ACC112 (cell line): ENCODE results near the gene EGFLAM.
"Not testable (repeated sequence)": the region's sequence is repeated elsewhere in the genome, so short reads cannot be mapped to it uniquely, and the experiment has no call there.

Experiments
- H2AFZ ChIP-seq: fragments of 200-600 bp; sonication (generic); one replicate; pipeline ENCODE4 v1.6.0; 2017; ENCODE audit warnings: antibody characterized with exemption, low read length; ENCODE audit not compliant: unreplicated experiment
- H3K27ac ChIP-seq: fragments of 200-600 bp; sonication (generic); 2 replicates; pipeline ENCODE4 v1.5.1; 2014; ENCODE audit warnings: low read depth, mild to moderate bottlenecking, antibody characterized with exemption, low read length, moderate library complexity
- H3K27me3 ChIP-seq: fragments of 200-600 bp; sonication (generic); 2 replicates; pipeline ENCODE4 v1.6.1; 2014; ENCODE audit warnings: mild to moderate bottlenecking, antibody characterized with exemption, low read length, moderate library complexity, mixed read lengths; ENCODE audit not compliant: insufficient read depth
- H3K36me3 ChIP-seq: fragments of 200-600 bp; sonication (generic); 2 replicates; pipeline ENCODE4 v1.6.1; 2016; ENCODE audit warnings: mild to moderate bottlenecking, antibody characterized with exemption, low read length, moderate library complexity, mixed read lengths; ENCODE audit not compliant: insufficient read depth
- H3K4me1 ChIP-seq: fragments of 200-600 bp; sonication (generic); one replicate; pipeline ENCODE4 v1.6.1; 2016; ENCODE audit warnings: low read length, mixed read lengths; ENCODE audit not compliant: insufficient read depth, unreplicated experiment, control insufficient read depth
- H3K4me3 ChIP-seq: fragments of 200-600 bp; sonication (generic); 2 replicates; pipeline ENCODE4 v1.5.1; 2014; ENCODE audit warnings: mild to moderate bottlenecking, low read depth, low read length
- H3K79me2 ChIP-seq: fragments of 200-600 bp; sonication (generic); one replicate; pipeline ENCODE4 v1.6.0; 2016; ENCODE audit warnings: low read length; ENCODE audit not compliant: control insufficient read depth, unreplicated experiment, insufficient read depth

EGFLAM gene

DNA sequence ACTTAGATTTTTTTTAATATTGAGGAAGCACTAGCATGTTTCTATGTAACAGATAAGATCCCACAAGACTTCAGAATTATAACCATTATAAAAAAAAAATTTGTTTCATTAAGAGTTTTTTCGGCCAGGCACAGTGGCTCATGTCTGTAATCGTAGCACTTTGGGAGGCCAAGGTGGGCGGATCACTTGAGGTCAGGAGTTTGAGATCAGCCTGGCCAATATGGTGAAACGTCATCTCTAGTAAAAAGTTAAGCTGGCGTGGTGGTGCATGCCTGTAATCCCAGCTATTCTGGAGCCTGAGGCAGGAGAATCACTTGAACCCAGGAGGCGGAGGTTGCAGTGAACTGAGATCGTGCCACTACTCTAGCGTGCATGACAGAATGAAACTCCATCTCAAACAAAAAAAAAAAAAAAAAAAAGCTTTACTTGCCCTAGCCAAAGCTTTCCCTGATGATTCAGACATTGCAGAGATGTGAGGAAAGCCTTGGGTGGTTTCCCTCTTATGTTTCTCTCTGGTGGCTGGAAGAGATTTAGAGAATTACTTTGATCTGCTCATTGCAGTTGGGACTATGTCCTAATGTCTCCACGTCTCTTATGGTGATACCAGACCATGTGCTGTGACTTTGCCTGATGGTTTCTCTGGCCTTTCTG is 65.4 kb downstream of the EGFLAM start:
- Histone ChIP-seq H3K79me2 (no peaks in the 10 kb centered on the region), H3K27me3 (peaks cover 18% of the 10 kb centered on the region; the same call in 1 of the 2 replicates), H3K4me1 (peaks cover 6% of the 10 kb centered on the region), H3K36me3 (no peaks in the 10 kb centered on the region), H3K4me3 (0 out of 2 replicates have a peak overlapping the region, but pooled peaks have one; percentile 32), H3K27ac (peak overlapping the region; percentile 16; the same call in 1 of the 2 replicates), H2AFZ (no peak overlapping the region)

DNA sequence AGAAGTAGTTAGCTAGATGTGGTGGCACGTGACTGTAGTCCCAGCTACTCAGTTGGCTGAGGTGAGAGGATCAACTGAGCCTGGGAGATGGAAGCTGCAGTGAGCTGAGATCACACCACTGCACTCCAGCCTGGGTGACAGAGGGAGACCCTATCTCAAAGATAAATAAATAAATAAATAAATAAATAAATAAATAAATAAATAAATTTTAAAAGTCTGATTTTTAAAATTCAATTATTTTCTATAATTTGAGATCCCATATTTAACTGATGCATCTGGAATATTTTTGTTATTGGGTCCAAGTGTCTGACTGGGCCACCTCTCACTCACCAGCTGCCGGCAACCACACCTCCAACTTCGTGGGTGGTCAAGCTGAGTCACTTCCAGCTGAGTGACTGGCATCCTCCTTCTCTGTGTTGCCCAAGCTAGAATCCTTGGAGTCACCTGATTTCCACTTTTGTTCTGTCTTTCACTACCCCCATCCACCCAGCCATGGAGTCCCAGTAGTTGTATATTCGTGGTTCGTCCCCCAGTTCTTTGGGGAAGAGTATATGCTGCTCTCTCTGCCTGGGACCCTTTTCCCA is 70.9 kb downstream of the EGFLAM start:
- no peaks in the 10 kb centered on the region for H3K27me3 ChIP-seq
- H3K4me3 ChIP-seq, result no peak overlapping the region
- H3K27ac ChIP-seq, result no peak overlapping the region
- H3K4me1 ChIP-seq, result peaks cover 20% of the 10 kb centered on the region
- H3K79me2 ChIP-seq, result no peaks in the 10 kb centered on the region
- H3K36me3 ChIP-seq, result no peaks in the 10 kb centered on the region
- no peak overlapping the region for H2AFZ ChIP-seq

DNA sequence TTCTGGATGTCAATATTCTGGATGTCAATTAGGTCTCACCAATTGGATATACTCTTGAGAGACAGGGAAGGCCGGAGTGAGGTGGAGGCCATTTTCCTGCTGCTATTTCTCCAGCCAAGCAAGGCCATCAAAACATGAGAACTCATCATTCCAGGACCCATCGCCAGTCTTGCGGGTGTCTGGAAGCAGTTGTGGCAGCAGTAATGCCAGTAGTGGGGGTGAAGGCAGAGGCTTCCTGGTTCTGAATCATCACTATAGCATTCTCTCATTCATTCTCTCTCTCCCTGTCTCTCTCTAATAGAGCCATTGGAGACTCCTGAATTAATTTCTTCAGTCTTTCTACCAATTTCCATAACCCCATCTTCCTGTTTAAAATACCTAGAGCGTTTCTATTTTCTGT is 71.8 kb downstream of the EGFLAM start:
- Histone ChIP-seq H2AFZ (no peak overlapping the region), H3K27me3 (no peaks in the 10 kb centered on the region), H3K79me2 (no peaks in the 10 kb centered on the region), H3K4me1 (peaks cover 16% of the 10 kb centered on the region), H3K4me3 (no peak overlapping the region), H3K36me3 (no peaks in the 10 kb centered on the region), H3K27ac (no peak overlapping the region)

DNA sequence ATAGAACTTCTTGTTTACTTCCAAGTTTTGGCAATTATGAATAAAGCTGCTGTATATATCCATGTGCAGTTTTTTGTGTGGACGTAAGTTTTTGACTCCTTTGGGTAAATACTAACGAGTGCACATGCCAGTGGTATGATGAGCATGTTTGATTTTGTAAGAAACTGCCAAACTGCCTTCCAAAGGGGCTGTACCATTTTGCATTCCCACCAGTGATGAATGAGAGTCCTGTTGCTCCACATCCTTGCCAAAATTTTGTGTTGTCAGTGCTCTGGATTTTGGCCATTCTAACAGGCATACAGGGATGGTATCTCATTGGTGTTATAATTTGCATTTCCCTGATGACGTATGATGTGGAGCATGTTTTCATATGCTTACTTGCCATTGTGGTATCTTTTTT is 73.5 kb downstream of the EGFLAM start:
- H3K36me3 ChIP-seq, result no peaks in the 10 kb centered on the region
- no peak overlapping the region for H3K27ac ChIP-seq
- H3K27me3 ChIP-seq, result no peaks in the 10 kb centered on the region
- H3K4me1 ChIP-seq, result peaks cover 16% of the 10 kb centered on the region
- no peaks in the 10 kb centered on the region for H3K79me2 ChIP-seq
- no peak overlapping the region for H2AFZ ChIP-seq
- no peak overlapping the region for H3K4me3 ChIP-seq

DNA sequence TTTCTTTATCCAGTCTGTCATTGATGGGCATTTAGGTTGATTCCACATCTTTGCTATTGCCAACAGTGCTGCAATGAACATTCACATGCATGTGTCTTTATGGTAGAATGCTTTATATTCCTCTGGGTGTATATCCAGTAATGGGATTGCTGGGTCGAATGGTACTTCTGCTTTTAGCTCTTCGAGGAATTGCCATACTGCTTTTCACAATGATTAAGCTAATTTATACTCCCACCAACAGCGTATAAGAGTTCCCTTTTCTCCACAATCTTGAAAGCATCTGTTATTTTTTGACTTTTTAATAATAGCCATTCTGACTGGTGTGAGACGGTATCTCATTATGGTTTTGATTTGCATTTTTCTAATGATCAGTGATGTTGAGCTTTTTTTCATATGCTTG is 74.8 kb downstream of the EGFLAM start:
- peaks cover 16% of the 10 kb centered on the region for H3K4me1 ChIP-seq
- not testable (repeated sequence) for H3K27ac ChIP-seq, H3K79me2 ChIP-seq, H2AFZ ChIP-seq, H3K27me3 ChIP-seq, H3K36me3 ChIP-seq, H3K4me3 ChIP-seq

DNA sequence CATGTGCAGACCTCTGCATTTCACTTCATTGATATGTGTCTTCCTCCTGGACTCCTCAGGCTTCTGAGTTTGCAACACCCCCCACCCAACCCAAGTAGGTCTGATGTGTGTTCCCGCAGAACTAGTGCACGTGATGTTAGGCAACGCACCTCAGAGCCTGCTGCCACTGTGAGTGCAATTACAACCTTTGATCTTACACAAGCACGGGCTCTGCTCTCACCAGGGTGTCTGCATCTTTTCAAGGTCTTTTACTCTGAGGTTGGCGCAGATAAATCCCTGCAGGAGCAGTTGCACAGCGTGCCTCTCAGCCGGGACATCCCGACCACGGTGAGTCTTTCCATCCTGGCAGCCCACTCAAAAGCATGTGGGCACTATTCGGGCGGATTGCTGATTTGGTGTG is 80.1 kb downstream of the EGFLAM start:
- peaks cover 45% of the 10 kb centered on the region for H3K27me3 ChIP-seq
- H2AFZ ChIP-seq, result no peak overlapping the region
- no peaks in the 10 kb centered on the region for H3K79me2 ChIP-seq
- H3K27ac ChIP-seq, result no peak overlapping the region
- H3K4me1 ChIP-seq, result no peaks in the 10 kb centered on the region
- H3K4me3 ChIP-seq, result no peak overlapping the region
- H3K36me3 ChIP-seq, result no peaks in the 10 kb centered on the region

DNA sequence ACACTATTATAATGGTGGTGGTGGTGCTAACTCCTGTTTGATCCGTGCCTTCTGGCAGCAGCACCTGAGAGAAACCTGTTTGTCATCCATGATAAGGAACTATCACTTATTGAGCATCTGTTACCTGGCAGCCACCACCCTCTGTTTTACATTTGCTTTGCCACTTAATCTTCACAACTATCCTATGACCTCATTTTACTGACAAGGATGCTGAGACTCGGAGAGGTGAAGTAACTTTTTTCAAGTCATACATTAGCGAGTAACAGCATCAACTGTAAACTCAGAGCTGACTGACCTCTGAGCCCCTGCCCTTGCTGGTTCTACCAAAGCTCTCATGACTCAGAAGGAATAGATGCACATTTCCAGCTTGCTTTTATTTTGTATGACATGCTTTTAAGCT is 81.1 kb downstream of the EGFLAM start:
- H3K4me3 ChIP-seq, result no peak overlapping the region
- peaks cover 51% of the 10 kb centered on the region for H3K27me3 ChIP-seq
- no peaks in the 10 kb centered on the region for H3K4me1 ChIP-seq
- H3K36me3 ChIP-seq, result no peaks in the 10 kb centered on the region
- H3K79me2 ChIP-seq, result no peaks in the 10 kb centered on the region
- no peak overlapping the region for H3K27ac ChIP-seq
- H2AFZ ChIP-seq, result no peak overlapping the region

DNA sequence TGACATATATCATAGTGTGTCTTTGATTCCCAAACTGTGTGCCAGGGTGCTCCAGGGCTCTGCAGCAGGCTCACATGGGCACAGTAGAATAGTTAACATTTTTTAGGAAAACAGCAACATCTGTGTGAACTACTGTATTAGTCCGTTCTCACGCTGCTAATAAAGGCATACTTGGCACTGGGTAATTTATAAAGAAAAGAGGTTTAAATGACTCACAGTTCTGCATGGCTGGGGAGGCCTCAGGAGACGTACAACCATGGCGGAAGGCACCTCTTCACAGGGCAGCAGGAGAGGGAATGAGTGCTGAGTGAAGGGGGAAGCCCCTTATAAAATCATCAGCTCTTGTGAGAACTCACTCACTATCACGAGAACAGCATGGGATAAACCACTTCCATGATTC is 82.7 kb downstream of the EGFLAM start:
- no peaks in the 10 kb centered on the region for H3K4me1 ChIP-seq
- H3K4me3 ChIP-seq, result no peak overlapping the region
- H3K27ac ChIP-seq, result no peak overlapping the region
- H3K27me3 ChIP-seq, result peaks cover 67% of the 10 kb centered on the region
- H3K36me3 ChIP-seq, result no peaks in the 10 kb centered on the region
- no peaks in the 10 kb centered on the region for H3K79me2 ChIP-seq
- H2AFZ ChIP-seq, result no peak overlapping the region

DNA sequence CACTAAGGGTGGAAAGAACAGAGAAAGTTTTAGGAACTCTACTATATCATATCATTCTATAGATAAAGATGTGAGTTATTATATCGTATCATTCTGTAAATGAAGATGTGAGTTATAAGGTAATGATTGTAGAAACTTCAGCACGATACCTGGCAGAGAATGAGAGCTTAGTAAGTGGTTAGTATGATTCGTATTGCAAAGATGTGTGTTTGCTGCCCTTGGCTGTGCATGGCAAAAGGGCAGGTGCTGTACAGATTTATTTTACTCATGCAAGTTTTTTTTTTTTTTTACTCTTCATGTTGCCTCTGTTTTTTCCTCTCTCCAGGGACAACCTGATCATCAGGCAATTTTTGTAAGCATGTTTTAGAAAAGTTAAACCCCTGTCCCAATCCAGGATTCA is 83.3 kb downstream of the EGFLAM start:
- no peak overlapping the region for H3K27ac ChIP-seq
- no peak overlapping the region for H3K4me3 ChIP-seq
- H2AFZ ChIP-seq, result no peak overlapping the region
- peaks cover 72% of the 10 kb centered on the region for H3K27me3 ChIP-seq
- no peaks in the 10 kb centered on the region for H3K36me3 ChIP-seq
- no peaks in the 10 kb centered on the region for H3K4me1 ChIP-seq
- H3K79me2 ChIP-seq, result no peaks in the 10 kb centered on the region

DNA sequence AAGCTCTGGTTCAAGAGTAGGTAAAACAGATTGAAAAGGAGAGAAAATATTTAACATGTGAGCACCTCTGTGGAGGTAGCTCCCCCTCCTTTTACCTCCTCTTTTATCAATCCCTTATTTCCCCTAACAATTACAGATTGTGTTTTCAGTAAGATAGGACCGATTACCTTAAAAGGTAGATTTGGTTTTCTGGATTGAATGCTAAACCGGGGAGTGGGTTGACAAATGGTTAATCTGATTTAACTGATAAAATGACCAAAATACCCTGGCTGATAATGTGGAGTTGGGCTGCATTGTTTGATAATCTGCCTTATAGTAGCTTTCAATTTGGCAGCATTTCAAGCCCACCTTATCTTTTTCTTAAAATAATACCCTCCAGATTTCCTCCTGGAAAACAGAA is 83.9 kb downstream of the EGFLAM start:
- Histone ChIP-seq H2AFZ (no peak overlapping the region), H3K4me1 (no peaks in the 10 kb centered on the region), H3K27ac (no peak overlapping the region), H3K79me2 (no peaks in the 10 kb centered on the region), H3K36me3 (no peaks in the 10 kb centered on the region), H3K4me3 (no peak overlapping the region), H3K27me3 (peaks cover 73% of the 10 kb centered on the region)

DNA sequence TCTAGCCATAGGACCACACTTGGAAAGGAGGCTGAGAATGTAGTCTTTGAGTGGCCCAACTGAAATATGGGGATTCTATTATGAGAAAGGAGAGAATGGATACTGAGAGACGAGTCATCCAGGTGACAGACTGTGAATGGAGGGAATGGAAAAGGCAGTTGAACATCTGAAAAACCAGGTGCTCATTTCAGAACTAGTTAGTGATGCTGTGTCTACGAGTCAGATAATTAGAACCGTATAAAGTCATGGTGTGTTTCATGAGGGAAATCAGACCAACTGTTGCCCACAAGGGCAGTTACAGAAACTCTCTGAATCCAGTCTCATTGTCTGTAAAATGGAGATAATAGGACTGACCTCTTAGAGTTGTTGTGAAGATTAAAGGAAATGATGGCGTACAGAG is 86.5 kb downstream of the EGFLAM start:
- Histone ChIP-seq H3K27ac (no peak overlapping the region), H3K79me2 (no peaks in the 10 kb centered on the region), H3K27me3 (peaks cover 63% of the 10 kb centered on the region)

More for the DNA sequence above, 86.5 kb downstream of the EGFLAM start:
- Histone ChIP-seq H3K36me3 (no peaks in the 10 kb centered on the region), H2AFZ (no peak overlapping the region), H3K4me3 (no peak overlapping the region), H3K4me1 (no peaks in the 10 kb centered on the region)
